ENCODE results near the gene SYNRG. TPM values are rescaled to one million over a fixed set of nuclear protein-coding genes. Genes with fewer than 3 reads are reported as not detected.
A peak's percentile ranks its signal among the peaks of the same experiment; 100 is the strongest.

Gene SYNRG
- total RNA-seq, 6 experiments from 2014 or later = 30.8 to 39.5 (median 36.1) TPM

DNA sequence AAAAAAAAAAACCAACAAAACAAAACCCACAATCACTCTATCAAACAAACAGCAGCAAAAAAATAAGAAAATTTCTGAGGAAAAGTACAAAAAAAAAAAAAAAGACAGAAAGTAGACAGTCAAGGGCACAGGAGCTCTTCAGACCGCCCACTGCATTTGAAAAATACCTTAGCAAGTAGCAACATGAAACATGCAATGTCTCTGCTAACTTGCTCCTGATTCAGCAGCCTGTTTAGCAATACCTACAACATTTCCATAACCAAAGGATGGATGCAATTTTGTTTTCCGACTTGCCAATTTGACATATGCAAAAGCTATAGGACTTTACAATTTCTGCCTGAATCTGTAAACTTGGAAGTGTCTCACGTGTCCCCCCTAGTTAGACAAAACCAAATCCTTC is 57.4 kb downstream of the SYNRG start:
- TF ChIP-seq, protein P1, sequence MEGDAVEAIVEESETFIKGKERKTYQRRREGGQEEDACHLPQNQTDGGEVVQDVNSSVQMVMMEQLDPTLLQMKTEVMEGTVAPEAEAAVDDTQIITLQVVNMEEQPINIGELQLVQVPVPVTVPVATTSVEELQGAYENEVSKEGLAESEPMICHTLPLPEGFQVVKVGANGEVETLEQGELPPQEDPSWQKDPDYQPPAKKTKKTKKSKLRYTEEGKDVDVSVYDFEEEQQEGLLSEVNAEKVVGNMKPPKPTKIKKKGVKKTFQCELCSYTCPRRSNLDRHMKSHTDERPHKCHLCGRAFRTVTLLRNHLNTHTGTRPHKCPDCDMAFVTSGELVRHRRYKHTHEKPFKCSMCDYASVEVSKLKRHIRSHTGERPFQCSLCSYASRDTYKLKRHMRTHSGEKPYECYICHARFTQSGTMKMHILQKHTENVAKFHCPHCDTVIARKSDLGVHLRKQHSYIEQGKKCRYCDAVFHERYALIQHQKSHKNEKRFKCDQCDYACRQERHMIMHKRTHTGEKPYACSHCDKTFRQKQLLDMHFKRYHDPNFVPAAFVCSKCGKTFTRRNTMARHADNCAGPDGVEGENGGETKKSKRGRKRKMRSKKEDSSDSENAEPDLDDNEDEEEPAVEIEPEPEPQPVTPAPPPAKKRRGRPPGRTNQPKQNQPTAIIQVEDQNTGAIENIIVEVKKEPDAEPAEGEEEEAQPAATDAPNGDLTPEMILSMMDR (IDR thresholded peaks at IDR 0.05) = no peak
- H3K27me3 Mint-ChIP-seq (ENCODE audit: insufficient read depth) = no peaks in the 10 kb centered on the region
- H3K9me3 Mint-ChIP-seq = no peaks in the 10 kb centered on the region
- H3K4me3 Mint-ChIP-seq = no peak overlapping the region
- H3K27ac Mint-ChIP-seq = no peak overlapping the region
- peaks cover 5% of the 10 kb centered on the region for H3K4me1 Mint-ChIP-seq (ENCODE audit: low read depth)
- DNase-seq = no peak
- H3K36me3 Mint-ChIP-seq (ENCODE audit: low read depth) = peaks cover 12% of the 10 kb centered on the region

DNA sequence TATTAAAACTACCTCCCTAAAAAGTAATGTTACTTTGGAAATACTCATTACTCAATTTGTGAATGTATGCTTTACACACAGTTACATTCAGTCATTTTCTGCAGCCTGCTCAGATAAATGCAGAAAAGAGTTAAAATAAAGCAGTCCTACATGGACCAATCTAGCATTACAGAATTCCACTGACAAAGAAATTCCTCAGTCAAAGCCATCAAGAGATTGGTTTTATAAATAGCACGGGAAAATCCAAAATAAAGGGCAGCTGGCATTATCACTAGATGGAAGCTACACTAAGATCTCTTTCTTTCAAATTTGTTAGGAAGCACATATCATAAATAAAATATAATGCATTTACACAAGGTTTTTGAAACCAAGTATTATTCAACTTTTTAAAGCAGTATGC is 61.2 kb downstream of the SYNRG start:
- no peak overlapping the region for H3K27ac Mint-ChIP-seq

DNA sequence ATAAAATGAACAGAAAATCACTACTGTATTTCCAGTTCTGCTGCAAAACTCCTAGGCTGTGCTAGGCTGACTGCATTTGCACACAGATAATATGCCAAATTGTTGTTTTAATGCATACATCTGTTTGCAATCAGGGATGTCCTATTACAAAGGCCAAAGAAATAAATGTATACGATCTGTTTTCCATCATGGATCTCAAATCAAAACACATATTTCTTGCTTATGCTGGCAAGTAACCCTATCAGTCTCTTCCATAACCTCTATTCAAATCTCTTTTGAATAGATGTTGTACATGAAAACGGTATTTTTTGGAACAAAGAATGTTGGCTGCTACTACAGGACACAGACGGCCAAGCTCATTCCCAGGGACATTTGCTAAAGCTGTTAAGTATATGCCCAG is 62.9 kb downstream of the SYNRG start:
- DNase-seq = no peak
- no peaks in the 10 kb centered on the region for H3K9me3 Mint-ChIP-seq
- H3K27me3 Mint-ChIP-seq (ENCODE audit: insufficient read depth) = no peaks in the 10 kb centered on the region
- H3K27ac Mint-ChIP-seq = peak overlapping the region; percentile 17; the same call in 1 of the 2 replicates
- peaks cover 30% of the 10 kb centered on the region for H3K4me1 Mint-ChIP-seq (ENCODE audit: low read depth)
- H3K4me3 Mint-ChIP-seq = no peak overlapping the region
- TF ChIP-seq, protein P1 (IDR thresholded peaks at IDR 0.05) = no peak
- peaks cover 6% of the 10 kb centered on the region; the same call in 1 of the 2 replicates for H3K36me3 Mint-ChIP-seq (ENCODE audit: low read depth)

More for the DNA sequence above, 61.2 kb downstream of the SYNRG start:
- Mint-ChIP-seq H3K27me3 (ENCODE audit: insufficient read depth) (no peaks in the 10 kb centered on the region), H3K9me3 (no peaks in the 10 kb centered on the region), H3K4me3 (no peak overlapping the region), H3K4me1 (ENCODE audit: low read depth) (peaks cover 19% of the 10 kb centered on the region), H3K36me3 (ENCODE audit: low read depth) (peaks cover 4% of the 10 kb centered on the region)
- TF ChIP-seq, protein P1 (IDR thresholded peaks at IDR 0.05) = no peak
- DNase-seq = no peak

DNA sequence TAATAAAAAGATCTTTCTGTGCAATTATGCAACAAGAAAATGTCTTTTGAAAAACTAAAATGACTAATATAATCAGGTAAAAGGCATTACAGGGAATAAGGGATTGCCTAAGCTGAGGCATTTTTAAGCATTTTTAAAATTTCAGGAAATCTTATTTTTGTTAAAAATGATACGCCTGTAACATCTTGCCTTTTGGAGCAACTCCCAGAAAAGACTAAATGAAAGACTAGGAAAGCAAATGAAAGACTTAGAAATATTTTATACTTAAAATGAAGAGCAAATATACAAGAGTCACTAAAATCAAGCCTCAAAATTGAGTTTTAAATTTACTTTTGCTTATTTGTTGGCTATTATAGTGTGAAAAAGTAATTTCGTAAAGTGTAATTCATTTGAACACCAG is 63.7 kb downstream of the SYNRG start:
- Mint-ChIP-seq H3K9me3 (no peaks in the 10 kb centered on the region), H3K4me1 (ENCODE audit: low read depth) (peaks cover 34% of the 10 kb centered on the region), H3K36me3 (ENCODE audit: low read depth) (peaks cover 13% of the 10 kb centered on the region), H3K4me3 (no peak overlapping the region), H3K27me3 (ENCODE audit: insufficient read depth) (no peaks in the 10 kb centered on the region), H3K27ac (no peak overlapping the region)
- DNase-seq = no peak
- TF ChIP-seq, protein P1 (IDR thresholded peaks at IDR 0.05) = no peak

DNA sequence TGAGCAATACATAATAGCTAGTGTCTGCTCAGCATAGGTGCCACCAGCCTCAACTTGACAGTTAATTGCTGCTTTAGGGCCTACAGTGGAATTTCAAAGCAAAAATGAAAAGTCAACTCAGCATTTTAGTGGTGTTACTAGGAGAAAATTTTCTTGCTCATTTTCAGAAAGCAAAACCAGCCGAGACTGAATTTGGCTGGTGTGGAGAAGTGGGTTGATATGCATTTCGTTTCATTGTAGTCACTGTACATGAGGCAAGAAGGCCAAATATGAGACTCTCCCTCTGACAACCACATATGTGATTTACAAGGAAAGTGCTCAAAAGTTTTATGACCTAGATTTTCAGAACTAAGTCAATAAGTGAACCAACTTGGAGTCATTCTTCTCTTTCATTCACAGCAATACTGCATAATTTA is 65.6 kb downstream of the SYNRG start:
- Mint-ChIP-seq H3K36me3 (ENCODE audit: low read depth) (peaks cover 17% of the 10 kb centered on the region), H3K27me3 (ENCODE audit: insufficient read depth) (no peaks in the 10 kb centered on the region), H3K4me3 (no peak overlapping the region), H3K9me3 (no peaks in the 10 kb centered on the region), H3K4me1 (ENCODE audit: low read depth) (peaks cover 34% of the 10 kb centered on the region), H3K27ac (no peak overlapping the region)
- DNase-seq = no peak
- TF ChIP-seq, protein P1 (IDR thresholded peaks at IDR 0.05) = no peak
